ENCODE measurements around the gene NSF.
"Not testable (repeated sequence)": the region's sequence is repeated elsewhere in the genome, so short reads cannot be mapped to it uniquely, and the experiment has no call there.

The NSF gene

DNA sequence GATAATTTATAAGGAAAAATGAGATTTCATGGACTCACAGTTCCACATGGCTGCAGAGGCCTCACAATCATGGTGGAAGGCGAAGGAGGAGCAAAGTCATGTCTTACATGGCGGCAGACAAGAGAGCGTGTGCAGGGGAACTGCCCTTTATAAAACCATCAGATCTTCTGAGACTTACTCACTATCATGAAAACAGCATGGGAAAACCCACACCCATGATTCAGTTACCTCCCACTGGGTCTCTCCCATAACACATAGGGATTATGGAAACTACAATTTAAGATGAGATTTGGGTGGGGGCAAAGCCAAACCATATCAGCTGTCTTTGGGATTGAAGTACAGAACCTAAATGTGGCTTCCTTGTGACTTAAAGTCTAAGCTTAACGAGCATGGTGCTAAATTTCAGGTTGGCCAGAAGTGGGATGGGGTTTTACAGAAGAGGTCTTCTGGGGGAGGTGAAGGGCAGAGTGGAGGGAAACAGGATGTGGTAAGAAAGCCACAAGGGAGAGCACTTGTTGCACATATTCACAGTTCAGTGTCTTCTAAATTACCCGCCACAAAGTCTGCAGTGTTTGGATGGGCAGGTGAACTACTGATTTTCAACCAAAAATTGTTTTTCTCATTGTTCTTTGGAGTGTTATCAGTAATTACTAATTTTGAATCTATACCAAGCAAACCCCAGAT lies 38.4 kb downstream of the NSF start:
- not testable (repeated sequence) for H3K4me3 ChIP-seq (ENCODE audit: low read length)

GRCh38 chr17:46632146-46632545 lies 41.7 kb downstream of the NSF start:
- not testable (repeated sequence) for H3K4me3 ChIP-seq (ENCODE audit: low read length)

DNA sequence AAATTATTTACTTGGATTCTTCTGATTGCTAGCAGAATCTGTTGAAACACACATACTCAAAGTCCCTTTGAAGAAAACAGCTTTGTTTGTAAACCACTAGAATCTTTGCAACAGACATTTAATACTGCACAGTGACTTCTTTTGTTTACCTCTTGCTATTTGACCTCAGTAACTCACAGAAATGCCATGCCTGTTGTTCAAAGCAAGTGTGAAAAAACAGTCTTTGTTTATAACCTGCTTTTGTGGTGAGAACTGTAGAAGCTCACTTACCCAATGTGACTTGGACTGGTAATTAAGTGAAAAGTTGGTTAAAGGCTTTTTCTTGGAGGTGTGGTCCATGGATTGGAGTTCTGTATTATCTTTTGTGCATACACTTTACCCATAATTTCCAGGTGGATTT lies 44.4 kb downstream of the NSF start:
- H3K4me3 ChIP-seq (ENCODE audit: low read length), result not testable (repeated sequence)

DNA sequence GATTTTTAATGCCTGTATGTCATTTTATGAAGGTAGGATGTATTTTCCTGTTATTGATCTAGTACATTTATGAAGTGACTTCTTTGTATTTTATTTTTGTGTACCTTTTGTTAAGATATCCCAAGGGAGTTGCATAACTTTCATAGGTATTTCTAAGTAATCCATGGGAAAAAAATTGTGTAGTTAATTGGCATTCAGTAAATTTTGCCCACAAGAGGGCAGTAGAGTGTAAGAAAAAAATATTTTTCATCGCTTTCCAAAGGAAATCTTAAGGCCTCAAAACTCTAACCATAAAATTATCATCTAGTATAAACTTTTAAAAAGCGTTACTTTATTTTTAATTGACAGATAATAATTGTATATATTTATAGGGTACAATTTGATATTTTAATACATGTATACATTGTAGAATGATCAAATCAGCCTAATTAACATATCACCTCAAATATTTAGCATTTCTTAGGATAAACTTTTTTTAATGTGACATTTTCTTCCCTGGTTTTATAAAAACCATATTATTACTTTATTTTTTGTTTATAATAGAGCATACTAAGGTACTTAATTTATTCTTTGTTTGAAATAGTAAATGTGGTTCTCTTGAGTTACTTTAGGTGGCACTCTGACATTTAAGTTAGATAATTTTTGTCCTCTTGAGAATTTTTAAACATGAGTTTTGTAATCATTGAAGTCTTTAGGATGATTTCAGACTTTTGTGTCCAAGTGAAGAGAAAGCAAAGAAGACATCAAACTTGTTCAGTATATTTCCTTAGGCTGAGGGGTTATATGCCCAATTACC lies 51.6 kb downstream of the NSF start:
- not testable (repeated sequence) for H3K4me3 ChIP-seq (ENCODE audit: low read length)

GRCh38 chr17:46647251-46647650 lies 56.8 kb downstream of the NSF start:
- H3K4me3 ChIP-seq (ENCODE audit: low read length), result not testable (repeated sequence)

DNA sequence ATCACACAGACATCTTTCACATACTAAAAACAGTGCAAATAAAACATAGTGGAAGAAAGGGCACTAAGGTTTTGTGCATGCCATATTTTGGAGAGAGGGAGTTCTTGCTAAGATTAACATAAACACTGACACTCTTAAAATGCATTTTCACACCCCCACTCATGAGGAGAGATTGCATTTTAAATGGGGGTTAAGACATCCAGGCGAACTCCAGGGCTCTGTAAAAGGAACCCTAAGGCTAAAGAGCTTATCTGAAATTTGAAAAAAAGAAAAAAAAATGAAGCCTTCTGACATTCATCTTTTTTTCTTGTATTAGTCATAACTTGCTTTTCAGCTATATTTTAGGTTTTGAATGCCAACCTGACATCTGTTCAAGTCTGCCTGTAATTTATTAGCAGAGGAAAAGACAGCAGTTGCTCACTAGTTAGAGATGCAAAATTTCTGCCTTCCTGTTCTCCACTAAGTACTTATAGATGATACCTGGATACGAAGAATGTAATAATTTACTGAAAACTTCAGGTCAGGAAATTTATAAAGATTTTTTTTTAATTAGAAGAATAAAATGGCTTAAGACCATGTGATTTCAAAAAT lies 57.3 kb downstream of the NSF start:
- not testable (repeated sequence) for H3K4me3 ChIP-seq (ENCODE audit: low read length)

DNA sequence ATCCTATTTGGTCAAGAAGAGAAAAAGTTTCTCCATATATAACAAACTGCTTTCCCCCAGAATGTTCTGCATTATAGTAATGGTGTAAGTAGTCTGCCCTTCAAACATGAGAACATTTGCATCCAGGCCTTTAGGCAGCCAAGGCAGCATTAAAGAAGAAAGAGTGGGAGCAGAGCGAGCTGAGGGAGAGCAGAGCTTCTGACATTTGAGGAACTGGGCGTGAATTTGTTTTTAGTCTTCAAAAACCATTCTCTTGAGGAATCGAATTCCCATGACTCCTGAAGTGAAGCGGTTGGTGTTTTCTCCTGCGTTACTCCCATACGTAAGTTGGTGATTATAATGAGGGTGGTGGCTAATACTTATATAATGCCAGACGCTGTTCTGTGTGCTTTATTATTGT lies 58.8 kb downstream of the NSF start:
- H3K4me3 ChIP-seq (ENCODE audit: low read length), result not testable (repeated sequence)

DNA sequence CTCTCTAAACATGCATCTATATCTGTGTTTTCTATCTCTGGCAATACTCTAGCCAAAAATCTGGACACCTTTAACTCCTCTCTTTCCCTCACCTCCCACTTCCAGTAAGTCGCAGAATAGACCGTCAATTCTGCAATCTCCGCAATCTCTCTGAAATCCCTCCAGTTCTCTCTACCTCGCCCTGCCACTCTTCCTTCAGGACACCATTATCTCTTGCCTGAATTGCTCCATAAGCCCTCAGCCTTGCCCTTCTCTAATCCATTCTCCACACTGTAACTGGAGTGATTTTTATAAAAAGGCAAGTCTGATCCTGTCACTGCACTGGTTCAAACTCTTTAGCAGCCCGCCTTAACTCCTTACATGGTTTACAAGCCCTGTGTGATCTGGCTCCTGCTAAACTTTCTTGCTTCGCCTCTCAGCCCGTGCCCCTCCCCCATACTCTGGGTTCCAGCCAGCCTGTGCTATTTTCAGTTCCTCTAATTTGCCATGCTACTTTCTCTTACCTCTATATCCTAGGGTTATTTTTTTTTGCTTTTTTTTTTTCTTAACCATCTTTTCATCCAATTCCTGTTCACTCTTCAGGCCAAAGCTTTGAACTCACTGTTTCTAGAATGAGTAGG lies 61.7 kb downstream of the NSF start:
- not testable (repeated sequence) for H3K4me3 ChIP-seq (ENCODE audit: low read length)

GRCh38 chr17:46658235-46658634 lies 67.8 kb downstream of the NSF start:
- H3K4me3 ChIP-seq (ENCODE audit: low read length), result not testable (repeated sequence)

- H3K4me3 ChIP-seq (ENCODE audit: low read length), result not testable (repeated sequence)
Observed at GRCh38 chr17:46659702-46660101, 69.2 kb downstream of the NSF start.

GRCh38 chr17:46663123-46663522 lies 72.7 kb downstream of the NSF start:
- not testable (repeated sequence) for H3K4me3 ChIP-seq (ENCODE audit: low read length)

GRCh38 chr17:46663552-46663951 lies 73.1 kb downstream of the NSF start:
- not testable (repeated sequence) for H3K4me3 ChIP-seq (ENCODE audit: low read length)

DNA sequence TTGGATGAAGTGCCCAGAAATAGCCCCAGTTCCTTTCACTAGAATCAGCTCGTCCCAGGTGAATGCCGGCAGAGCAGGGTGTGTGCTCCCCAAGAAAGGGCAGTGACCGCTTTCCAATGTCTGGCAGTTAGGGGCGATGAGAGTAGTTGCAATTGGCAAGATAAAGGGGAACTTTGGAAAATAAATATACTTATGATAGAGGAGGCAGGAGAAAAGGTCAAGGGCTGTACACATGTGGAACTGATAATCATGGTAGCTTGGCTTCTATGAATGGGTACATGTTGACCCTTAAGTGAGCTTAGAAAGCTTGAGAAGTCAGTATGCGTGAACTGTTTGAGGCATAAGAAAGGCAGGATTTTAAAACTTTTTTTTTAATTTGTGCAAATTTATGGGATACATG lies 75.5 kb downstream of the NSF start:
- not testable (repeated sequence) for H3K4me3 ChIP-seq (ENCODE audit: low read length)

GRCh38 chr17:46670789-46671188 lies 80.3 kb downstream of the NSF start:
- not testable (repeated sequence) for H3K4me3 ChIP-seq (ENCODE audit: low read length)

- H3K4me3 ChIP-seq (ENCODE audit: low read length), result not testable (repeated sequence)
Observed at GRCh38 chr17:46672777-46673176, 82.3 kb downstream of the NSF start.

- H3K4me3 ChIP-seq (ENCODE audit: low read length), result not testable (repeated sequence)
Observed at GRCh38 chr17:46677819-46678218, 87.3 kb downstream of the NSF start.

DNA sequence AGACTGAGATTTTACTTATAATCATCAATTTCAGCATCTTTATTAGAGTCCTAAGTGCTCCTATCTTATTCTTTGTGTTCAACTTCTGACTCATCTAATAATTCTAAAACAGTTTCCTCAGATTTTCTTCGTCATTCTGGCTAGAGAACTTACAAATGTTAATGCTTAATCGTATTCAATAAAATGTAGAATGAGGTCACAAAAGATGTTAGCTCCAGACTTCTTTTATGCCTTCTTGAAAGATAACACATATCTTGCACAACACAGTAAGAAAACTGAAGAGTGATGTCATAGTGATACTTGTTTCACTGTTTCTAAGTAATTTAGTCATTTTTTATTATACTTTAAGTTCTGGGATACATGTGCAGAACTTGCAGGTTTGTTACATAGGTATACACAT lies 93.2 kb downstream of the NSF start:
- not testable (repeated sequence) for H3K4me3 ChIP-seq (ENCODE audit: low read length)

GRCh38 chr17:46685284-46685683 lies 94.8 kb downstream of the NSF start:
- H3K4me3 ChIP-seq (ENCODE audit: low read length), result not testable (repeated sequence)

- not testable (repeated sequence) for H3K4me3 ChIP-seq (ENCODE audit: low read length)
Observed at GRCh38 chr17:46692196-46692595, 101.7 kb downstream of the NSF start.

- H3K4me3 ChIP-seq (ENCODE audit: low read length), result not testable (repeated sequence)
Observed at GRCh38 chr17:46693283-46693682, 102.8 kb downstream of the NSF start.

GRCh38 chr17:46696522-46696921 lies 106.1 kb downstream of the NSF start:
- not testable (repeated sequence) for H3K4me3 ChIP-seq (ENCODE audit: low read length)

GRCh38 chr17:46699014-46699413 lies 108.5 kb downstream of the NSF start:
- H3K4me3 ChIP-seq (ENCODE audit: low read length), result not testable (repeated sequence)
